Progenitor cell of endocrine pancreas (in vitro differentiated cells): Measurements from ENCODE around the gene LAT. TPM values are rescaled to one million over a fixed set of nuclear protein-coding genes. Genes with fewer than 3 reads are reported as not detected.
"Not testable (repeated sequence)": the region's sequence is repeated elsewhere in the genome, so short reads cannot be mapped to it uniquely, and the experiment has no call there.

Source experiments
- DNase-seq: peaks from one replicate; pipeline ENCODE4 v3.0.0; 2021; ENCODE audit warnings: low spot score; ENCODE audit not compliant: unreplicated experiment
- H3K27ac Mint-ChIP-seq: 2 replicates; pipeline ENCODE4 v1.8.0; 2021; ENCODE audit warnings: mild to moderate bottlenecking, moderate library complexity, mixed read lengths
- H3K27me3 Mint-ChIP-seq: 2 replicates; pipeline ENCODE4 v1.8.0; 2021; ENCODE audit warnings: mixed read lengths
- H3K36me3 Mint-ChIP-seq: 2 replicates; pipeline ENCODE4 v1.8.0; 2022; ENCODE audit warnings: mixed read lengths; ENCODE audit not compliant: insufficient read depth
- H3K4me1 Mint-ChIP-seq: 2 replicates; pipeline ENCODE4 v1.8.0; 2021; ENCODE audit warnings: low read depth, mixed read lengths
- H3K4me3 Mint-ChIP-seq: 2 replicates; pipeline ENCODE4 v1.8.0; 2021; ENCODE audit warnings: low read depth, mild to moderate bottlenecking, moderate library complexity, mixed read lengths
- H3K9me3 Mint-ChIP-seq: 2 replicates; pipeline ENCODE4 v1.8.0; 2021; ENCODE audit warnings: low read depth, mixed read lengths
- total RNA-seq: library from RNA; stranded (reverse); gene quantifications from 2 replicates; pipeline ENCODE4 v1.2.1, GENCODE V29; 2021
- TF ChIP-seq, protein P1 (sequence below): fragments of 200-600 bp; sonication (generic); IDR thresholded peaks from one replicate; pipeline ENCODE4 v1.5.0; 2021; ENCODE audit warnings: antibody characterized with exemption, mild to moderate bottlenecking; ENCODE audit not compliant: unreplicated experiment

Gene LAT
- total RNA-seq, 1 donor from 2014 or later: 8.0 TPM

DNA sequence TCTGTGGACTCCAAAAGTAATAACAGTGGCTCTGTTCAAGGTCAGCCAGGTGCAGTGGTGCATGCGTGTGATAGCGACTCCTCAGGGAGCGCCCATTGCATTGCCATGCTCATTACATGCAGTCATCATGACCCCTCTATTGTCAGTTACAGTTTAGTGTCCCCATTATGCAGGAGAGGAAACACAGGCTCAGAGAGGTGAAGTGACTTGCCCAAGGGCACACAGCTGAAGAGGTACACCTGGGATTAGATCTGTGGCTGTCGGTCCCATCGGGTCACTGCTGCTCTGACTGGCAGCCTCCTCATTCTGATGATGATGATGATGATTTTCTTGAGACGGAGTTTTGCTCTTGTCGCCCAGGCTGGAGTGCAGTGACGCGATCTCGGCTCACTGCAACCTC, 7.6 kb downstream of the LAT start:
- no peak overlapping the region for H3K27ac Mint-ChIP-seq
- no peak for DNase-seq
- H3K27me3 Mint-ChIP-seq: no peaks in the 10 kb centered on the region
- TF ChIP-seq, protein P1, sequence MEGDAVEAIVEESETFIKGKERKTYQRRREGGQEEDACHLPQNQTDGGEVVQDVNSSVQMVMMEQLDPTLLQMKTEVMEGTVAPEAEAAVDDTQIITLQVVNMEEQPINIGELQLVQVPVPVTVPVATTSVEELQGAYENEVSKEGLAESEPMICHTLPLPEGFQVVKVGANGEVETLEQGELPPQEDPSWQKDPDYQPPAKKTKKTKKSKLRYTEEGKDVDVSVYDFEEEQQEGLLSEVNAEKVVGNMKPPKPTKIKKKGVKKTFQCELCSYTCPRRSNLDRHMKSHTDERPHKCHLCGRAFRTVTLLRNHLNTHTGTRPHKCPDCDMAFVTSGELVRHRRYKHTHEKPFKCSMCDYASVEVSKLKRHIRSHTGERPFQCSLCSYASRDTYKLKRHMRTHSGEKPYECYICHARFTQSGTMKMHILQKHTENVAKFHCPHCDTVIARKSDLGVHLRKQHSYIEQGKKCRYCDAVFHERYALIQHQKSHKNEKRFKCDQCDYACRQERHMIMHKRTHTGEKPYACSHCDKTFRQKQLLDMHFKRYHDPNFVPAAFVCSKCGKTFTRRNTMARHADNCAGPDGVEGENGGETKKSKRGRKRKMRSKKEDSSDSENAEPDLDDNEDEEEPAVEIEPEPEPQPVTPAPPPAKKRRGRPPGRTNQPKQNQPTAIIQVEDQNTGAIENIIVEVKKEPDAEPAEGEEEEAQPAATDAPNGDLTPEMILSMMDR: no peak
- H3K4me3 Mint-ChIP-seq: no peak overlapping the region
- H3K4me1 Mint-ChIP-seq: no peaks in the 10 kb centered on the region
- H3K9me3 Mint-ChIP-seq: no peaks in the 10 kb centered on the region
- peaks cover 5% of the 10 kb centered on the region for H3K36me3 Mint-ChIP-seq

DNA sequence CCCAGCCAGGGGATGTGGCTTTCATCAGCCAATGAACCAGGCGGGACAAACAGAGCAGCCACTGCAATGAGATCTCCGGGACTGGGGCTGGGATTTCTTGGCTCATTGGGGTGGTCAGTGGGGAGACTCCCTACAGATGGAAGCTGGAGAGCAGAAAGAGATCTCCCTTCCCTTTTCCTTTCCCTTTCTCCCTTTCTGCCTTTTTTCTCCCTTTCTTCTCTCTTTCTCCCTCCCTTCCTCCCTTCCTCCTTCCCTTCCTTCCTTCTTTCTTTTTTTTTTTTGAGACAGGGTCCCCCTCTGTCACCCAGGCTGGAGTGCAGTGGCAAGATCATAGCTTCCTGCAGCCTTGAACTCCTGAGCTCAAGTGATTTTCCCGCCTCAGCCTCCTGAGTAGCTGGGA, 14.0 kb downstream of the LAT start:
- H3K4me3 Mint-ChIP-seq: no peak overlapping the region
- DNase-seq: no peak
- no peaks in the 10 kb centered on the region for H3K9me3 Mint-ChIP-seq
- no peaks in the 10 kb centered on the region for H3K36me3 Mint-ChIP-seq
- TF ChIP-seq, protein P1: no peak
- no peaks in the 10 kb centered on the region for H3K4me1 Mint-ChIP-seq
- H3K27ac Mint-ChIP-seq: no peak overlapping the region
- peaks cover 17% of the 10 kb centered on the region for H3K27me3 Mint-ChIP-seq

DNA sequence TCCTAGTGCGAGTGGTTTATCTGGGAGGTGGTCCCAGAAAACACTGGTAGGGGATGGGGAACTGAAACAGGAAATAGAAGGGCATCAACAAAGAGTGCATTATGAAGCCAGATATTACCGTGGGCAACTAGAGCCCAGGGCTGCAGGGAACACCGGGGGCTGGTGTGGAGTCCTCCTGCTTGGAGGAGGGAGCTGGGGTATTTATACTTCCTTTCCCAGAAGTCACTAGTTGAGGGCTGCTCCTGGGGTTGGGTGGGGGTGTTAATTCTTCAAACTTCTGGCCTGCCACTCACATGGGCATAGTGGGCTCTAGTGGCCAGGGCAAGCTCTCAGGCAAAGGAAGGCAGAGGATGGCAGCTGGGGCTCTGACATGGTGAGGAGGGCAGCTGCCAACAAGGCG, 14.7 kb downstream of the LAT start:
- Mint-ChIP-seq H3K36me3 (no peaks in the 10 kb centered on the region), H3K4me3 (no peak overlapping the region), H3K4me1 (no peaks in the 10 kb centered on the region), H3K9me3 (no peaks in the 10 kb centered on the region), H3K27me3 (peaks cover 21% of the 10 kb centered on the region), H3K27ac (no peak overlapping the region)
- TF ChIP-seq, protein P1: no peak
- DNase-seq: no peak

DNA sequence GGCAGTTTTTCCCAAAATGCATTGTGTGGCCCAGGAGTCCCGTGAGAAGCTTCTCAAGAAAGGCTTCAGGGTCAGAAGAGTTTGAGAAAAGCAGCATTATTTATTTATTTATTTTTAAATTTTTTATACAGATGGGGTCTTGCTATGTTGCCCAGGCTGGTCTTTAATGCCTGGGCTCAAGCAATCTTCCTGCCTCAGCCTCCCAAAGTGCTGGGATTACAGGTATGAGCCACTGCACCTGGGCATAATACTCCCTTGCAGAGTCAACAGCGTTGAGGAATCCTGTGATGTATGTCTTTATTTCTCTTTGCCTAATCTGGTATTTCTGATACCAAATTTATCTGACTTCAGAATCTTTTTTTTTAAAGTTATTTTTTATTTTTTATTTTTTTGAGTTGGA, 15.2 kb downstream of the LAT start:
- no peak overlapping the region for H3K4me3 Mint-ChIP-seq
- H3K27ac Mint-ChIP-seq: no peak overlapping the region
- no peaks in the 10 kb centered on the region for H3K4me1 Mint-ChIP-seq
- H3K9me3 Mint-ChIP-seq: no peaks in the 10 kb centered on the region
- DNase-seq: no peak
- H3K36me3 Mint-ChIP-seq: no peaks in the 10 kb centered on the region
- H3K27me3 Mint-ChIP-seq: peaks cover 25% of the 10 kb centered on the region
- TF ChIP-seq, protein P1: no peak

DNA sequence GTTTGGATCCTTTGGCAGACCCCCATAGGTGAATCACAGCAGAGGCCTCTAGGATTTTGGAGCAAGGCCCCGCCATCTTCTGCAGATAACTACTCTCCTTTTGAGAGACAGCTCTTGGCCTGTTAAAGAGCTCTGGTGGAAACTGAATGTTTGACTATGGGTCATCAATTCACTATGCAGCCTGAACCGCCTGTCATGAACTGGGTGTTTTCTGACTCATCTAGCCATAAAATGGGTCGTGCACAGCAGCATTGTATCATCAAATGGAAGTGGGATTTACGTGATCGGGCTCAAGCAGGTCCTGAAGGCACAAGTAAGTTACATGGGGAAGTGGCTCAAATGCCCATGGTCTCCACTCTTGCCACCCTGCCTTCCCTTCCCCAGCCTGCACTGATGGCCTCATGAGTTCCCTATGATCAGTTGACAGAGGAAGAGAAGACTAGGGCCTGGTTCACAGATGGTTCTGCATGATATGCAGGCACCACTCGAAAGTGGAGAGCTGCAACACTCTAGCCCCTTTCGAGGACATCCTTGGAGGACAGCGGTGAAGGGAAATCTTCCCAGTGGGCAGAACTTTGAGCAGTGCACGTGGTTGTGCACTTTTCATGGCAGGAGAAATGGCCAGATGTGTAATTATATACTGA, 19.8 kb downstream of the LAT start:
- not testable (repeated sequence) for H3K4me3 Mint-ChIP-seq, DNase-seq, H3K4me1 Mint-ChIP-seq, H3K9me3 Mint-ChIP-seq, H3K27ac Mint-ChIP-seq, H3K36me3 Mint-ChIP-seq
- peaks cover 29% of the 10 kb centered on the region for H3K27me3 Mint-ChIP-seq
